ENCODE results near the gene TEX28. TPM values are rescaled to one million over a fixed set of nuclear protein-coding genes. Genes with fewer than 3 reads are reported as not detected.
A peak's percentile ranks its signal among the peaks of the same experiment; 100 is the strongest.
"Not testable (repeated sequence)": the region's sequence is repeated elsewhere in the genome, so short reads cannot be mapped to it uniquely, and the experiment has no call there.

The TEX28 gene
- not detected in 2 replicates for total RNA-seq

- ATAC-seq (ENCODE audit: low read depth), result no peak
- DNase-seq, result no peak
- TF ChIP-seq CTCF (IDR thresholded peaks at IDR 0.05), result no peak
- Mint-ChIP-seq H3K9me3 (no peaks in the 10 kb centered on the region), H3K36me3 (ENCODE audit: low read depth) (no peaks in the 10 kb centered on the region), H3K4me3 (no peak within 1 kb of the TSS), H3K4me1 (peaks cover 20% of the 10 kb centered on the region), H3K27me3 (no peaks in the 10 kb centered on the region), H3K27ac (no peak within 1 kb of the TSS)
- CTCF ChIA-PET, result no interaction called here
- POLR2A ChIA-PET, result no interaction called here
- intact Hi-C loops (cut with micrococcal nuclease), result no loop called here
These were observed at the start of gene TEX28 for GRCh38 chrX:154294791-154295574. TEX28 (minus strand) TSS chrX:154295124; CDS start chrX:154292117, 3,007 bp downstream.

GRCh38 chrX:154343620-154344019, 48.7 kb upstream of the TEX28 start:
- H3K27me3 Mint-ChIP-seq; intact Hi-C loops (cut with micrococcal nuclease); H3K27ac Mint-ChIP-seq; CTCF ChIA-PET; H3K36me3 Mint-ChIP-seq (ENCODE audit: low read depth); DNase-seq; H3K4me3 Mint-ChIP-seq; POLR2A ChIA-PET; H3K9me3 Mint-ChIP-seq: not testable (repeated sequence)
- peaks cover 11% of the 10 kb centered on the region for H3K4me1 Mint-ChIP-seq
- ATAC-seq (ENCODE audit: low read depth), result peak; percentile 19

- H3K4me1 Mint-ChIP-seq; POLR2A ChIA-PET; DNase-seq; H3K9me3 Mint-ChIP-seq; H3K27me3 Mint-ChIP-seq; H3K36me3 Mint-ChIP-seq (ENCODE audit: low read depth); CTCF ChIA-PET; H3K27ac Mint-ChIP-seq; H3K4me3 Mint-ChIP-seq; intact Hi-C loops (cut with micrococcal nuclease): not testable (repeated sequence)
- peak; percentile 15 for ATAC-seq (ENCODE audit: low read depth)
These were observed 48.1 kb upstream of the TEX28 start for GRCh38 chrX:154343063-154343462.

- H3K36me3 Mint-ChIP-seq (ENCODE audit: low read depth); CTCF ChIA-PET; intact Hi-C loops (cut with micrococcal nuclease); H3K27ac Mint-ChIP-seq; H3K27me3 Mint-ChIP-seq; H3K9me3 Mint-ChIP-seq; H3K4me3 Mint-ChIP-seq; H3K4me1 Mint-ChIP-seq; POLR2A ChIA-PET: not testable (repeated sequence)
- DNase-seq, result peak; percentile 29
- ATAC-seq (ENCODE audit: low read depth), result peak; percentile 72
These were observed 46.7 kb upstream of the TEX28 start for GRCh38 chrX:154341399-154342298.

GRCh38 chrX:154334496-154334895, 39.6 kb upstream of the TEX28 start:
- H3K27ac Mint-ChIP-seq, result peak overlapping the region; percentile 93
- peaks cover 30% of the 10 kb centered on the region for H3K4me1 Mint-ChIP-seq
- DNase-seq, result no peak
- no peaks in the 10 kb centered on the region for H3K36me3 Mint-ChIP-seq (ENCODE audit: low read depth)
- ChIA-PET POLR2A (interaction anchor here (1.1 to 1.5 kb wide), 3 partner anchors 7 to 63 kb away, joined by 3 to 4 read pairs (median 4); no protein-coding TSS in a partner anchor), CTCF (no interaction called here)
- H3K27me3 Mint-ChIP-seq, result no peaks in the 10 kb centered on the region
- intact Hi-C loops (cut with micrococcal nuclease), result no loop called here
- no peaks in the 10 kb centered on the region for H3K9me3 Mint-ChIP-seq
- ATAC-seq (ENCODE audit: low read depth), result no peak
- no peak for TF ChIP-seq CTCF (IDR thresholded peaks at IDR 0.05)
- peak overlapping the region; percentile 19 for H3K4me3 Mint-ChIP-seq

- H3K9me3 Mint-ChIP-seq, result no peaks in the 10 kb centered on the region
- peak overlapping the region; percentile 62 for H3K4me3 Mint-ChIP-seq
- ChIA-PET POLR2A (interaction anchor here (1.5 kb wide), 2 partner anchors 37 to 64 kb away, joined by 3 to 4 read pairs; no protein-coding TSS in a partner anchor), CTCF (no interaction called here)
- peak overlapping the region; percentile 93 for H3K27ac Mint-ChIP-seq
- TF ChIP-seq CTCF (IDR thresholded peaks at IDR 0.05), result no peak
- no peaks in the 10 kb centered on the region for H3K27me3 Mint-ChIP-seq
- ATAC-seq (ENCODE audit: low read depth), result peak; percentile 79
- DNase-seq, result no peak
- intact Hi-C loops (cut with micrococcal nuclease), result no loop called here
- H3K4me1 Mint-ChIP-seq, result peaks cover 30% of the 10 kb centered on the region
- H3K36me3 Mint-ChIP-seq (ENCODE audit: low read depth), result no peaks in the 10 kb centered on the region
These were observed 38.9 kb upstream of the TEX28 start for GRCh38 chrX:154333837-154334271.
